ENCODE measurements around the gene OPTN. TPM values are rescaled to one million over a fixed set of nuclear protein-coding genes. Genes with fewer than 3 reads are reported as not detected.
"Not testable (repeated sequence)": the region's sequence is repeated elsewhere in the genome, so short reads cannot be mapped to it uniquely, and the experiment has no call there.

The OPTN gene
- total and polyA plus RNA-seq, 7 donors: 113 to 561 (median 390) TPM

GRCh38 chr10:13092291-13093102 is 7.5 kb upstream of the OPTN start:
- no peaks in the 10 kb centered on the region for H3K9me3 ChIP-seq
- DNase-seq (no peak), ATAC-seq (peak; percentile 35 to 66 (median 54))
- TF ChIP-seq CTCF (IDR thresholded peaks at IDR 0.05): no peak
- H3K27ac ChIP-seq: no peak overlapping the region
- no peaks in the 10 kb centered on the region for H3K36me3 ChIP-seq (ENCODE audit: insufficient read depth in 1 of 2, low read depth in 1 of 2)
- H3K27me3 ChIP-seq (ENCODE audit: insufficient read depth in 3 of 3, low read length in 2 of 3): no peaks in the 10 kb centered on the region
- H3K4me1 ChIP-seq: no peaks in the 10 kb centered on the region
- no peak overlapping the region for H3K4me3 ChIP-seq
- intact Hi-C loops (cut with DNase I): loop anchor here (10.0 kb wide), 2 partner anchors 188 to 828 kb away; no protein-coding TSS in a partner anchor
- 54 to 66% (median 55%) methylated on average over 7 of the region's 7 CpGs for WGBS, 3 donors

- not testable (repeated sequence) for ATAC-seq; H3K27me3 ChIP-seq (ENCODE audit: insufficient read depth in 3 of 3, low read length in 2 of 3); H3K4me1 ChIP-seq; DNase-seq; H3K9me3 ChIP-seq; H3K27ac ChIP-seq; H3K36me3 ChIP-seq (ENCODE audit: insufficient read depth in 1 of 2, low read depth in 1 of 2); H3K4me3 ChIP-seq
- intact Hi-C loops (cut with DNase I): loop anchor here (10.0 kb wide), 2 partner anchors 189 to 829 kb away; no protein-coding TSS in a partner anchor
- 92 to 97% (median 96%) methylated on average over 4 of the region's 4 CpGs for WGBS, 3 donors
These were observed 5.9 kb upstream of the OPTN start for GRCh38 chr10:13094082-13094481.

- Histone ChIP-seq H3K4me3 (no peak overlapping the region), H3K27me3 (ENCODE audit: insufficient read depth in 3 of 3, low read length in 2 of 3) (no peaks in the 10 kb centered on the region), H3K4me1 (no peaks in the 10 kb centered on the region), H3K27ac (no peak overlapping the region), H3K9me3 (no peaks in the 10 kb centered on the region), H3K36me3 (ENCODE audit: insufficient read depth in 1 of 2, low read depth in 1 of 2) (no peaks in the 10 kb centered on the region)
- intact Hi-C loops (cut with DNase I): loop anchor here (5.0 to 10.0 kb wide), 4 partner anchors 190 to 898 kb away; partner anchors contain the start of genes CDC123 (in 1 of the 2) and NUDT5 (in 1 of the 2)
- ATAC-seq: no peak
- TF ChIP-seq CTCF (IDR thresholded peaks at IDR 0.05): no peak
- WGBS, 3 donors: 72 to 81% (median 77%) methylated on average over 3 of the region's 3 CpGs
- DNase-seq: no peak
These were observed 4.9 kb upstream of the OPTN start for GRCh38 chr10:13095094-13095493.

- intact Hi-C loops (cut with DNase I): loop anchor here (5.0 to 10.0 kb wide), 4 partner anchors 191 to 899 kb away; partner anchors contain the start of genes CDC123 (in 1 of the 2) and NUDT5 (in 1 of the 2)
- TF ChIP-seq CTCF (IDR thresholded peaks at IDR 0.05): no peak
- 91 to 94% (median 92%) methylated on average over 2 of the region's 2 CpGs for WGBS, 3 donors
- Histone ChIP-seq H3K27ac (no peak overlapping the region), H3K36me3 (ENCODE audit: insufficient read depth in 1 of 2, low read depth in 1 of 2) (no peaks in the 10 kb centered on the region), H3K4me3 (no peak overlapping the region), H3K9me3 (no peaks in the 10 kb centered on the region), H3K27me3 (ENCODE audit: insufficient read depth in 3 of 3, low read length in 2 of 3) (no peaks in the 10 kb centered on the region), H3K4me1 (no peaks in the 10 kb centered on the region)
- DNase-seq: no peak
- no peak for ATAC-seq
These were observed 4.0 kb upstream of the OPTN start for GRCh38 chr10:13095929-13096328.

- peak; percentile 31 to 61 for DNase-seq
- WGBS, 3 donors: 4 to 9% (median 5%) methylated on average over 12 to 14 of the region's 14 CpGs
These were observed 758 bp upstream of the OPTN start for GRCh38 chr10:13099144-13099665.

More at GRCh38 chr10:13099144-13099665, 758 bp upstream of the OPTN start:
- H3K36me3 ChIP-seq (ENCODE audit: insufficient read depth in 1 of 2, low read depth in 1 of 2): peaks cover 0 to 5% of the 10 kb centered on the region in 2 donors
- peak in 2 of 4 donors; percentile 14 to 30 for ATAC-seq
- peak overlapping the region; percentile 99 for H3K27ac ChIP-seq
- H3K27me3 ChIP-seq (ENCODE audit: insufficient read depth in 3 of 3, low read length in 2 of 3): no peaks in the 10 kb centered on the region
- peaks cover 12% of the 10 kb centered on the region for H3K4me1 ChIP-seq
- H3K9me3 ChIP-seq: no peaks in the 10 kb centered on the region
- H3K4me3 ChIP-seq: peak overlapping the region; percentile 99
- intact Hi-C loops (cut with DNase I): loop anchor here (5.0 to 10.0 kb wide), 4 partner anchors 194 to 902 kb away; partner anchors contain the start of genes CDC123 (in 1 of the 2) and NUDT5 (in 1 of the 2)
- peak; percentile 13 for TF ChIP-seq CTCF (IDR thresholded peaks at IDR 0.05)

All from psoas muscle (tissue), 8 donors.